Measurements from ENCODE around the gene ZNF496. TPM values are rescaled to one million over a fixed set of nuclear protein-coding genes. Genes with fewer than 3 reads are reported as not detected.

ZNF496 gene
- total and polyA plus RNA-seq, 9 of the 15 experiments (the other 6 are each of a cell fraction or from before 2014, with no cell fraction given) = 4.3 to 54.0 (median 31.3) TPM

DNA sequence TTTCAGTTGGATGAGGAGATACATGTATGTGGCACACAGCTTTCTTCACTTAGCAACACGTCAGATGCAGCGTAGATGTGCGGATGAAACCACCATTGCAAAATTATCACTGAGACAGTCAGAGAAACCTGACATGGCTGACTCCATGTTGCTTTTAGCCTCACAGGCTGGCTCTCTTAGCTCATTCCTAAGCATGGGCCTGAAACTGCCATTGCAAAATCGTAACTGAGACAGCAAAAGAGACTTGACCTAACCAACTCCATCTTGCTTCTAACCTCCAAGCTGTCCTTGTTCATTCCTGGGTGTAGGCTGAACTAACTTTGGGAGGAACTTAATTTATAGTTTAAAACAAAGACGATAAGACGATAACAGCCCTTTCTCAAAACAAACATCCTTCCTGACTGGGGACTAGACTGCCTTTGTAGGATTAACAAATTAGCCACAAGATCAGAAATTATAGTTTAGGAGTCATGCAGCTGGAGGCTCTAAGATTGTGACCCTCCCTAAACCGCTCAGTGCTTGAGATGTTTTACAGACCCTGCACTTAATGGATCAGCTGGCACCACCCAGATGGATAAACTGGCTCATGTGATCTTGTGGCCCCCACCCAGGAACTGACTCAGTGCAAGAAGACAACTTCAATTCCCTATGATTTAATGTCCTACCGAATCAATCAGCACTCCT lies 43.1 kb upstream of the ZNF496 start (continued):
- TF ChIP-seq OTX1 (CRISPR knock-in tag; IDR thresholded peaks at IDR 0.05) (peak; percentile 92), RAD21 (CRISPR knock-in tag; conservative IDR thresholded peaks at IDR 0.05 in 1 of 2, IDR thresholded peaks at IDR 0.05 in 1 of 2) (peak in 1 of 2 experiments; percentile 39; a peak in 2 of 4 replicates), ZNF354B (CRISPR knock-in tag; IDR thresholded peaks at IDR 0.05) (peak; percentile 90; the same call in 1 of the 2 replicates), CBFA2T3 (IDR thresholded peaks at IDR 0.05) (peak; percentile 47), RHOXF2B (CRISPR knock-in tag; conservative IDR thresholded peaks at IDR 0.05) (0 out of 2 replicates have a peak, but pooled peaks have one; percentile 84), KLF13 (tag; IDR thresholded peaks at IDR 0.05; ENCODE audit: borderline replicate concordance, low read depth) (0 out of 2 replicates have a peak, but pooled peaks have one; percentile 24), ZNF644 (tag; IDR thresholded peaks at IDR 0.05; ENCODE audit: low read depth) (peak; percentile 94), ELF4 (CRISPR knock-in tag; IDR thresholded peaks at IDR 0.05) (peak; percentile 93), GTF2E2 (tag; IDR thresholded peaks at IDR 0.05) (0 out of 2 replicates have a peak, but pooled peaks have one; percentile 49), TCFL5 (CRISPR knock-in tag; conservative IDR thresholded peaks at IDR 0.05) (peak; percentile 91), ZNF197 (CRISPR knock-in tag; IDR thresholded peaks at IDR 0.05; ENCODE audit: low read depth) (peak; percentile 93), MAFG (tag; conservative IDR thresholded peaks at IDR 0.05) (peak; percentile 37; the same call in 1 of the 2 replicates), PTRF (tag; IDR thresholded peaks at IDR 0.05) (peak; percentile 88), ZNF589 (CRISPR knock-in tag; IDR thresholded peaks at IDR 0.05; ENCODE audit: low read depth) (peak; percentile 99), ZKSCAN8 (CRISPR knock-in tag; IDR thresholded peaks at IDR 0.05) (peak; percentile 88), BACH1 (tag; IDR thresholded peaks at IDR 0.05) (peak; percentile 89), ERF (CRISPR knock-in tag; IDR thresholded peaks at IDR 0.05) (peak; percentile 99), HDAC8 (tag; IDR thresholded peaks at IDR 0.05) (peak; percentile 97)
- TF ChIP-seq, protein P1, sequence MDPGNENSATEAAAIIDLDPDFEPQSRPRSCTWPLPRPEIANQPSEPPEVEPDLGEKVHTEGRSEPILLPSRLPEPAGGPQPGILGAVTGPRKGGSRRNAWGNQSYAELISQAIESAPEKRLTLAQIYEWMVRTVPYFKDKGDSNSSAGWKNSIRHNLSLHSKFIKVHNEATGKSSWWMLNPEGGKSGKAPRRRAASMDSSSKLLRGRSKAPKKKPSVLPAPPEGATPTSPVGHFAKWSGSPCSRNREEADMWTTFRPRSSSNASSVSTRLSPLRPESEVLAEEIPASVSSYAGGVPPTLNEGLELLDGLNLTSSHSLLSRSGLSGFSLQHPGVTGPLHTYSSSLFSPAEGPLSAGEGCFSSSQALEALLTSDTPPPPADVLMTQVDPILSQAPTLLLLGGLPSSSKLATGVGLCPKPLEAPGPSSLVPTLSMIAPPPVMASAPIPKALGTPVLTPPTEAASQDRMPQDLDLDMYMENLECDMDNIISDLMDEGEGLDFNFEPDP (CRISPR knock-in tag; IDR thresholded peaks at IDR 0.05) = peak; percentile 67; the same call in 1 of the 2 replicates
- TF ChIP-seq, protein P2, sequence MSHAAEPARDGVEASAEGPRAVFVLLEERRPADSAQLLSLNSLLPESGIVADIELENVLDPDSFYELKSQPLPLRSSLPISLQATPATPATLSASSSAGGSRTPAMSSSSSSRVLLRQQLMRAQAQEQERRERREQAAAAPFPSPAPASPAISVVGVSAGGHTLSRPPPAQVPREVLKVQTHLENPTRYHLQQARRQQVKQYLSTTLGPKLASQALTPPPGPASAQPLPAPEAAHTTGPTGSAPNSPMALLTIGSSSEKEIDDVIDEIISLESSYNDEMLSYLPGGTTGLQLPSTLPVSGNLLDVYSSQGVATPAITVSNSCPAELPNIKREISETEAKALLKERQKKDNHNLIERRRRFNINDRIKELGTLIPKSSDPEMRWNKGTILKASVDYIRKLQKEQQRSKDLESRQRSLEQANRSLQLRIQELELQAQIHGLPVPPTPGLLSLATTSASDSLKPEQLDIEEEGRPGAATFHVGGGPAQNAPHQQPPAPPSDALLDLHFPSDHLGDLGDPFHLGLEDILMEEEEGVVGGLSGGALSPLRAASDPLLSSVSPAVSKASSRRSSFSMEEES (CRISPR knock-in tag; IDR thresholded peaks at IDR 0.05) = peak; percentile 51
- TF ChIP-seq, protein P3, sequence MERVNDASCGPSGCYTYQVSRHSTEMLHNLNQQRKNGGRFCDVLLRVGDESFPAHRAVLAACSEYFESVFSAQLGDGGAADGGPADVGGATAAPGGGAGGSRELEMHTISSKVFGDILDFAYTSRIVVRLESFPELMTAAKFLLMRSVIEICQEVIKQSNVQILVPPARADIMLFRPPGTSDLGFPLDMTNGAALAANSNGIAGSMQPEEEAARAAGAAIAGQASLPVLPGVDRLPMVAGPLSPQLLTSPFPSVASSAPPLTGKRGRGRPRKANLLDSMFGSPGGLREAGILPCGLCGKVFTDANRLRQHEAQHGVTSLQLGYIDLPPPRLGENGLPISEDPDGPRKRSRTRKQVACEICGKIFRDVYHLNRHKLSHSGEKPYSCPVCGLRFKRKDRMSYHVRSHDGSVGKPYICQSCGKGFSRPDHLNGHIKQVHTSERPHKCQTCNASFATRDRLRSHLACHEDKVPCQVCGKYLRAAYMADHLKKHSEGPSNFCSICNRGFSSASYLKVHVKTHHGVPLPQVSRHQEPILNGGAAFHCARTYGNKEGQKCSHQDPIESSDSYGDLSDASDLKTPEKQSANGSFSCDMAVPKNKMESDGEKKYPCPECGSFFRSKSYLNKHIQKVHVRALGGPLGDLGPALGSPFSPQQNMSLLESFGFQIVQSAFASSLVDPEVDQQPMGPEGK (CRISPR knock-in tag; IDR thresholded peaks at IDR 0.05; ENCODE audit: borderline replicate concordance) = peak; percentile 91
